Measurements from ENCODE around the gene OR1F1.

The OR1F1 gene

DNA sequence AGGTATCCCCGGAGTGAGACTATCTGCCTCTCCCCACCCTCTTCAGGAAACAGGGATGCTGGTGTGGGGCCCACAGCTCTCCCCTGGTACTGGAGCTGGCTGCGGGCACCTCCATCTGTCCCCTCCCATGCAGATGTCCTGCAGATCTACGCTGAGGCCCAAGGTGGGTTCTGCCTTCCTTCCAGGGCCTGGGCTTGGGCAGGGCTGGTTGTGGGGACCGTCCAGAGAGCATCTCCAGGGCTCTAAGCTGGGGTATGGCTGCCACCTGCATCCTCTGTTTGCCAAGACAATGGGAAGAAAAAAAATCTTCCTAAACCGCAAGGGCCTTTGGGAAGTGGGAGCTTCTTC lies 40.3 kb upstream of the OR1F1 start:
- no peak for DNase-seq (ENCODE audit: low spot score)

DNA sequence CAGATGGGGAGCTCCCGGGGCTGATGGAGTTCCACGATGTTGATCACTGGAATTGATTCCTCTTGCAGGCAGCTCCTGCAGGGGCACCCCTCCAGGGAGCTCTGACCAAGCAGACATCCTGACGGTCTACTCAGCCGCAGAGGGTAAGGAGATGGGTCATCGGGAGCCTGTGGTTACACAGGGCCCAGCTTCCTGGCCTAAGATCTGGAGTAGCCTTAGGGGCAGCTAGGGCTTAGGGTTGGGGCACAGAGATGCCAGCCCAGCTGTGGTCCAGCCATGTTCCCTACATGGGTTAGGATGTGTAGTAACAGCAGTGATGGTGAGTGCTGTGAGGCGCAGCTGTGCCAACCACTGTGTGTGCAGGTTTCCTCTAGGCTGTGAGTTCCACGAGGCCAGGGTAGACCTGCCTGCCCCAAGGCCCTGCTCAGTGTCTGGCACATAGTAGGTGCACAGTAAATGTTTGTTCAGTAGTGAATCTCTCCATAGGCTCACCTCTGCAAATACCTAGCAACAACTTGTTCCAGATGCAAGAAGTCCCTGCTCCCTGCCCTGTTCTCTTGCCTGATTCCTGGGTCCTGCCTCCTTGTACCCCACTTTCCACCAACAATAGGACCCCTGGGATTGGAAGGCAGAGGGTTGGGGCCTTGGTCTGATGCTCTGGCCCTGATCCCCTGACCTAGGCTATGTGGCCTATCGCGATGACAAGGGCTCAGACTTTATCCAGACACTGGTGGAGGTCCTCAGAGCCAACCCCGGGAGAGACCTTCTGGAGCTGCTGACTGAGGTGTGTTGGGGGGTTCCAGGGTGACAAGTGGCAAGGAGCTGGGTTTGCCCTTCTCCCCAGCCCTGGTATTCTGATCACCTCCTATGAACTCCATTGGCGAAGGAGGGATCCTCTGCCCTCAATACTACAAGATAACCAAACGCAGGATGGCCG lies 39.5 kb upstream of the OR1F1 start:
- DNase-seq (ENCODE audit: low spot score): peak; percentile 11
- TF ChIP-seq, protein P1, sequence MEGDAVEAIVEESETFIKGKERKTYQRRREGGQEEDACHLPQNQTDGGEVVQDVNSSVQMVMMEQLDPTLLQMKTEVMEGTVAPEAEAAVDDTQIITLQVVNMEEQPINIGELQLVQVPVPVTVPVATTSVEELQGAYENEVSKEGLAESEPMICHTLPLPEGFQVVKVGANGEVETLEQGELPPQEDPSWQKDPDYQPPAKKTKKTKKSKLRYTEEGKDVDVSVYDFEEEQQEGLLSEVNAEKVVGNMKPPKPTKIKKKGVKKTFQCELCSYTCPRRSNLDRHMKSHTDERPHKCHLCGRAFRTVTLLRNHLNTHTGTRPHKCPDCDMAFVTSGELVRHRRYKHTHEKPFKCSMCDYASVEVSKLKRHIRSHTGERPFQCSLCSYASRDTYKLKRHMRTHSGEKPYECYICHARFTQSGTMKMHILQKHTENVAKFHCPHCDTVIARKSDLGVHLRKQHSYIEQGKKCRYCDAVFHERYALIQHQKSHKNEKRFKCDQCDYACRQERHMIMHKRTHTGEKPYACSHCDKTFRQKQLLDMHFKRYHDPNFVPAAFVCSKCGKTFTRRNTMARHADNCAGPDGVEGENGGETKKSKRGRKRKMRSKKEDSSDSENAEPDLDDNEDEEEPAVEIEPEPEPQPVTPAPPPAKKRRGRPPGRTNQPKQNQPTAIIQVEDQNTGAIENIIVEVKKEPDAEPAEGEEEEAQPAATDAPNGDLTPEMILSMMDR (IDR thresholded peaks at IDR 0.05; ENCODE audit: extremely low read depth, missing control alignments): no peak

More for the DNA sequence above, 40.3 kb upstream of the OR1F1 start:
- TF ChIP-seq, protein P1 (IDR thresholded peaks at IDR 0.05; ENCODE audit: extremely low read depth, missing control alignments): no peak

DNA sequence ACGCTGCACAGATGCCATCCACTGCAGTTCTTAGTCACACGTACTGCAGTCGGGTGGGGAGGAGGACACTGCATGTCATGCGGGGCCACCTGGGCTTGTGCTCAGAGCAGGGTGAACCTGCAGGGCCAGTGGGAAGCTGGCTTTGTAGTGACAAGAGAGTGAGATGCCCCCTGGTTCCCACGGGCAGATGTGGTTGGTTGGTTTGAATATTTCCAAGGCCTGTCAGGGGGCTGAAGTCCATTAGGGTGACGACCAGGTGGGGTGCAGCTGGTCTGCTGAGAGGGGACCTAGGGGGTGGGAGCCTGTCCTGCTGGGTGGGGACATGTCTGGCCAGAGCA lies 38.8 kb upstream of the OR1F1 start:
- peak; percentile 14 for DNase-seq (ENCODE audit: low spot score)
- TF ChIP-seq, protein P1 (IDR thresholded peaks at IDR 0.05; ENCODE audit: extremely low read depth, missing control alignments): no peak

DNA sequence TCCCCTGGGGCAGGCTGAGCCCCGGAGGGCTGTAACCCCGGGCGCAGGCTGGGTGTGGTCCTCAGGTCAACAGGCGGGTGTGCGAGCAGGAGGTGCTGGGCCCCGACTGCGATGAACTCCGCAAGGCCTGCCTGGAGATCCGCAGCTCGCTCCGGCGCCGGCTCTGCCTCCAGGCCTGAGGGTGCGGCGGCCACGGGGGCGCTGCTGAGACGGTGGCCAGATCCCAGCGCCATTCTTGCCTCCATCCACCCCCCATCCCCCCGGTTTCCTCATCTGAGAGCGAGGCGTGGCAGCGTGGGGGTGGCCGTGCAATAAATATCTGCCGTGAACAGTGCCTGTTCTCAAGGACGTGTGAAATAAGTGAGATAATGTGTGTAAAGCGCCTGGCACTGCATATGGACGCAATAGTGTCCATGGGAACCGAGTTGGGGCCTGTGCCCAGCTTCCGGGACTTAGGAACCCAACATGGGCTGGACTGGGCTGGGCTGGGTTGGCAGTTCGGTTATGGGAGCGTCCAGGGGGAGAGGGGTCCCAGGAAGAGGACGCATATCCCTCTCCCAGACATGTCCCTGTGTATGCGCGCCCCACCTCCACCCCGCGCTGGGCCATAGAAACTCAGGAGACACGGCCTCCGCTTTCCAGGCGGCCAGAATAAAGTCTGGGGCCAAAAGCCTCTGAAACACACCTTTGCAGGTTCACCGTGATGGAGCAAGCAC lies 38.2 kb upstream of the OR1F1 start:
- DNase-seq (ENCODE audit: low spot score): peak; percentile 84
- TF ChIP-seq, protein P1 (IDR thresholded peaks at IDR 0.05; ENCODE audit: extremely low read depth, missing control alignments): peak; percentile 61

DNA sequence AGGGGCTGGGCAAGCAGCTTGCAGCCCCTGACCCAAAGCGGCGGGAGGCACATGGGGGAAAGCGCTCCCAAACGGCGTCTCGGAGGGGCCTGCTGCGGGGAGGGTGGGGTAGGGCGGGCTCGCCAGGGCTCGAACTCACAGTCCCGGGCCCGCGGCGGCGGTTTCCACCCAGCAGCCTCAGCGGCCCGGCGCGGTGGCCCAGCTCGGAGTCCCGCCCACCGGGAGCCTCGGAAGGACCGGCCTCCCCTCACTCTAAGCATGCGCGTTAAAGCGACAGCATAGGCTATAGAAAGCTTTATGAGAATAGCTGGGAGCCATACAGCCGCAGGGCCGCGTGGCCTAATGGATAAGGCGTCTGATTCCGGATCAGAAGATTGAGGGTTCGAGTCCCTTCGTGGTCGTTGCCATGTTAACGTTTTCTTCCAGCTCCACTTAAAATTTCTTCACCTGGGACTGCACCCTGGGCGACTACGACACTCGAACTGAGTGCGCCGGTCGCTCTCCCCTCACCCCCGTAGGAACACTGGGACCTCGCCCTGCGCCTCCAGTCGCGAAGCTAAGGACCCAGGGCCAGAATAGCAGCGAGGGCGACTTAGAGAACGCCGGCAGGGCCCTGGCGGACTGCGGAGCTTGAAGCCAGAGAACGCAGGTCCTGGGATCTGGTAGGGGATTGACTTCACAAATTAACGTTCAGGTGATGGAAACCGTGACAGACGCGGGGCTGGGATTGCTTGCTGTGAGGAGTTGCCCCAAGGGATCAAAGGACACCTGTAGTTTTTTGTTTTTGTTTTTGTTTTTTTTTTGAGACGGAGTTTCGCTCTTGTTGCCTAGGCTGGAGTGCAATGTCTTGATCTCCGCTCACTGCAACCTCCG lies 37.4 kb upstream of the OR1F1 start:
- DNase-seq (ENCODE audit: low spot score): peak; percentile 98
- TF ChIP-seq, protein P1 (IDR thresholded peaks at IDR 0.05; ENCODE audit: extremely low read depth, missing control alignments): no peak

DNA sequence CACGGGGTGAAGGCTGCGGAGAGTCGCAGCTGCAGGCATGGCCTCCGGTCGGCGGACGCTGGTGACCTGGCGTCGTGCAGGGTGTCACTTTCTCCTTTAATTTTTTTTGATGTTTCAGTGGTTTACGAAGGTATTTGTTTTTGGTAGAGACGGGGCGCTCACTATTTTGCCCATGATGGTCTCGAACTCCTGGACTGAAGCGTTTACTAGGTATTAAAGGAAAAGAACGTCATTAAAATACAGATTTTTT lies 36.1 kb upstream of the OR1F1 start:
- no peak for DNase-seq (ENCODE audit: low spot score)
- TF ChIP-seq, protein P1 (IDR thresholded peaks at IDR 0.05; ENCODE audit: extremely low read depth, missing control alignments): no peak
